Stimulated activated CD4-positive, alpha-beta T cell treated with anti-CD3 and anti-CD28 coated beads, TNF-alpha, amount 100 ng/mL, for 4 hours (primary cell): ENCODE results near the gene NLGN3.

Source experiments
- DNase-seq, 3 experiments: peaks; one replicate each; pipeline ENCODE4 v3.0.0-alpha.2; 2020; ENCODE audit warnings: low read depth in 3 of 3

The NLGN3 gene

GRCh38 chrX:71214152-71214551, 69.5 kb downstream of the NLGN3 start:
- DNase-seq, result no peak

DNA sequence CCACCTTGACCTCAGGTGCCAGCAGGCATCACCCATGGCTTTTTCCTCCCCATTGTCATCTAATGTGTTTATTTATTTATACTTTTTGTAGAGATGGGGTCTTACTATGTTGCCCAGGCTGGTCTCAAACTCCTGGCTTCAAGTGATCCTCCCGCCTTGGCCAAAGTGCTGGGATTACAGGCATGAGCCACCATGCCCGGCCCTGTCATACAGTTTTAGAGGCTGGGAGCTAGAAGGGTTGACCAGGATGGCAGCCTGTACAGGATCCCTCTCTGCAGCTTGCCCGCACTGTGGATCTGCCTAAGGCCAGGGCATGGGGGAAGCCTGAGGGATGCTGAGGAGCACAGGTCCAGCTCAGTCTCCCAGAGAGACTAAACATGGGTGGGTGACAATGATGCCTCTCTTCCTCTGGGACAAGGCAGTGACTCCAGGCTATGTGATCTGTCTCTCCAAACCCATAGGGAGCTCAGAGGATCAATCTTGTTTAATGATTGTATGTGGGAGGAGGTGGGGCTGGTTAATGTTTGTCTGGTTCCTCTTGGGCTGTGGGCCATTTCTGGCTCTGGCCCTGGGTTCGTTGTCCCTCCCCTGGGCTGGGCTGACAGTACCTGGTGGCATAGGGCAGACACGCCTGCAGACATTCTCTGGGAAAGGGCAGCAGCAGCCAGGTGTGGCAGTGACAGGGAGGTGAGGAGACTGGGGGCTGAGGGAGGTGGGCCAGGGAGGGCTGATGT, 70.1 kb downstream of the NLGN3 start:
- no peak for DNase-seq

DNA sequence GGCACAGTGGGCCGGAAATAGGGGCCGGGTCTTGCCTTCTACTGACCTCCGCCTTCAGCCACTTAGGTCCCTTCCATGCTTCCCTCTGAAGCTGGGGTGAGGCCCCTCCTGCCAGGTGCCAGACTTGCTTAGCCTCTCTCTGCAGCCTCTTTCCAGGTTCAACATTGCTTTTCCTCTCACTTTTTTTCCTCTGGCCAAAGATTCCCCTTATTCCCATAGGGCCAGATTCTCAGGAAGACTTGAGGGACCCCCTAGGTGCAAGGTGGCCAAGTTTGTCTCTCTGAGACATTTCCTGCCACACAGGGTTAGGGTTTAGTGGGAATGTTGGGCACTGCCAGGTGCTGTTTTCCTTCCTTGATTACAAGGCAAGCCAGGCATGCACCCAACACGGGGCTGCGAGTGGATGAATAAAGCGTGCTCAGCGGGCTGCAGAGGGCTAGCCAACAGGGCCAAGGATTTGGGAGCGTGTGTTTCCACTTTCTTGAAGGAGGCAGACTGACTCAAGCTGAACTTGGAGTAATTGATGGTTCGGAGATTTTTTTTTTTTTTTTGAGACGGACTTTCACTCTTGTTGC, 70.8 kb downstream of the NLGN3 start:
- DNase-seq, result no peak

- no peak for DNase-seq
Measured at GRCh38 chrX:71216485-71216884, 71.8 kb downstream of the NLGN3 start.

GRCh38 chrX:71217298-71217697, 72.7 kb downstream of the NLGN3 start:
- DNase-seq, result no peak
